Natural killer cell (primary cell): Measurements from ENCODE around the gene CERKL. TPM values are rescaled to one million over a fixed set of nuclear protein-coding genes. Genes with fewer than 3 reads are reported as not detected.

ENCODE experiments used
- ATAC-seq, 3 donors: fragments of 150-1000 bp in 2 of 3; fragments of 200-7000 bp in 1 of 3; cut with Tn5 transposase; 1 replicate in 1 of 3; 2 replicates in 2 of 3; pipeline ENCODE4 v1.10.0; 2021; ENCODE audit warnings: mild to moderate bottlenecking in 2 of 3, moderate library complexity in 2 of 3
- DNase-seq, 2 donors: peaks; one replicate each; pipeline versions ENCODE4 v3.0.0 to v3.0.0-alpha.2; 2013 to 2021; ENCODE audit warnings: mixed read lengths in 1 of 2
- H3K27ac ChIP-seq: one replicate; pipeline ENCODE4 v1.5.1; 2013; ENCODE audit warnings: mild to moderate bottlenecking, low read length
- H3K27me3 ChIP-seq: one replicate; pipeline ENCODE4 v1.6.1; 2013; ENCODE audit warnings: low read length; ENCODE audit not compliant: control insufficient read depth, insufficient read depth
- H3K36me3 ChIP-seq: one replicate; pipeline ENCODE4 v1.6.1; 2013; ENCODE audit warnings: low read length; ENCODE audit not compliant: control insufficient read depth, insufficient read depth
- H3K4me1 ChIP-seq: one replicate; pipeline ENCODE4 v1.6.1; 2013; ENCODE audit warnings: low read length; ENCODE audit not compliant: control insufficient read depth, insufficient read depth
- H3K4me3 ChIP-seq: one replicate; pipeline ENCODE4 v1.5.1; 2013; ENCODE audit warnings: low read length
- H3K9me3 ChIP-seq: one replicate; pipeline ENCODE4 v1.6.1; 2013; ENCODE audit warnings: low read length; ENCODE audit not compliant: control insufficient read depth, insufficient read depth
- H3K27ac Mint-ChIP-seq, 2 donors: one replicate each; pipeline ENCODE4 v1.8.0; 2022; ENCODE audit warnings: mild to moderate bottlenecking in 2 of 2, mixed read lengths in 2 of 2, moderate library complexity in 1 of 2
- H3K27me3 Mint-ChIP-seq, 2 donors: one replicate each; pipeline ENCODE4 v1.8.0; 2022; ENCODE audit warnings: low read depth in 2 of 2, mixed read lengths in 2 of 2
- H3K36me3 Mint-ChIP-seq: one replicate; pipeline ENCODE4 v1.8.0; 2022; ENCODE audit warnings: mixed read lengths
- H3K4me1 Mint-ChIP-seq, 2 donors: one replicate each; pipeline ENCODE4 v1.8.0; 2022; ENCODE audit warnings: mixed read lengths in 2 of 2
- H3K4me3 Mint-ChIP-seq: one replicate; pipeline ENCODE4 v1.8.0; 2022; ENCODE audit warnings: mild to moderate bottlenecking, moderate library complexity, mixed read lengths
- H3K9me3 Mint-ChIP-seq, 2 donors: one replicate each; pipeline ENCODE4 v1.8.0; 2022; ENCODE audit warnings: mixed read lengths in 2 of 2
- WGBS: methylation state at CpG from one replicate; pipeline ENCODE4 v1.1.7; 2013; ENCODE audit warnings: missing lambda C conversion rate; ENCODE audit not compliant: insufficient coverage; 5-methylcytosine and 5-hydroxymethylcytosine counted together
- intact Hi-C: fragments of 100-400 bp; cut with micrococcal nuclease; formaldehyde crosslinking; loops from one replicate; pipeline ENCODE4 v1.14.2; 2022
- total RNA-seq, 4 donors: library from RNA; stranded (reverse); fragments of 120-200 nt in 1 of 4; gene quantifications; one replicate each; pipeline versions ENCODE4 v1.2.3 to v1.2.4, GENCODE V29; 2013 to 2022
- TF ChIP-seq, protein P1 (sequence below): fragments of 200-600 bp; IDR thresholded peaks from one replicate; pipeline ENCODE4 v1.8.0; 2022; ENCODE audit warnings: antibody characterized with exemption

CERKL gene
- total RNA-seq, 3 donors from 2014 or later (not counting 1 experiment from before 2014, with no cell fraction given) = not detected

GRCh38 chr2:181643151-181643550 lies 13.8 kb downstream of the CERKL start:
- Histone ChIP-seq H3K4me3 (no peak overlapping the region), H3K4me1 (no peaks in the 10 kb centered on the region), H3K27me3 (peaks cover 4% of the 10 kb centered on the region), H3K9me3 (no peaks in the 10 kb centered on the region), H3K27ac (no peak overlapping the region), H3K36me3 (no peaks in the 10 kb centered on the region)
- Mint-ChIP-seq H3K27ac (no peak overlapping the region), H3K4me1 (no peaks in the 10 kb centered on the region), H3K9me3 (no peaks in the 10 kb centered on the region), H3K27me3 (peaks cover 33 to 62% of the 10 kb centered on the region in 2 donors), H3K4me3 (no peak overlapping the region), H3K36me3 (no peaks in the 10 kb centered on the region)
- intact Hi-C loops = no loop called here
- no peak for DNase-seq
- ATAC-seq = no peak
- TF ChIP-seq, protein P1, sequence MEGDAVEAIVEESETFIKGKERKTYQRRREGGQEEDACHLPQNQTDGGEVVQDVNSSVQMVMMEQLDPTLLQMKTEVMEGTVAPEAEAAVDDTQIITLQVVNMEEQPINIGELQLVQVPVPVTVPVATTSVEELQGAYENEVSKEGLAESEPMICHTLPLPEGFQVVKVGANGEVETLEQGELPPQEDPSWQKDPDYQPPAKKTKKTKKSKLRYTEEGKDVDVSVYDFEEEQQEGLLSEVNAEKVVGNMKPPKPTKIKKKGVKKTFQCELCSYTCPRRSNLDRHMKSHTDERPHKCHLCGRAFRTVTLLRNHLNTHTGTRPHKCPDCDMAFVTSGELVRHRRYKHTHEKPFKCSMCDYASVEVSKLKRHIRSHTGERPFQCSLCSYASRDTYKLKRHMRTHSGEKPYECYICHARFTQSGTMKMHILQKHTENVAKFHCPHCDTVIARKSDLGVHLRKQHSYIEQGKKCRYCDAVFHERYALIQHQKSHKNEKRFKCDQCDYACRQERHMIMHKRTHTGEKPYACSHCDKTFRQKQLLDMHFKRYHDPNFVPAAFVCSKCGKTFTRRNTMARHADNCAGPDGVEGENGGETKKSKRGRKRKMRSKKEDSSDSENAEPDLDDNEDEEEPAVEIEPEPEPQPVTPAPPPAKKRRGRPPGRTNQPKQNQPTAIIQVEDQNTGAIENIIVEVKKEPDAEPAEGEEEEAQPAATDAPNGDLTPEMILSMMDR = no peak
- 100% methylated on average over 1 of the region's 1 CpG for WGBS

DNA sequence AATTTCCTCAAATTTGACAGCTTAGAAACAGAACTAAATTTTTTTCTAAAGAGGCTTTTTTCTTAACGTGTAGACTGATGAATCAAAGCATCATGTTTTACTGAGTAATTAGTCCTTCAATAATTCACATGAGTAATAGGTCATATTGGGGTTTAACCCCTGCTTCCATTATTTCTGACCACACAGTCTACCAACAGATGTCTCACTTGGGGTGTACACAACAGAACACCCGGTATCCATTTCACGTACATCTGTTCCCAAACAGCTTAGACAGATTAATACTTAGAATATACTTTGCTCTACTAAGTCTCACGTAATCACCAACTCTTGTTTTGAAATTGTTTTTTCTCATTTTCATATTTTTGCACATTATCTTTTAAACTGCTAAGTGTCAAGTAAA lies 14.8 kb downstream of the CERKL start:
- no peaks in the 10 kb centered on the region for H3K36me3 Mint-ChIP-seq
- no peak overlapping the region for H3K27ac Mint-ChIP-seq
- intact Hi-C loops = no loop called here
- no peak overlapping the region for H3K27ac ChIP-seq
- ATAC-seq = no peak
- no peaks in the 10 kb centered on the region for H3K36me3 ChIP-seq
- H3K27me3 Mint-ChIP-seq = peaks cover 25 to 51% of the 10 kb centered on the region in 2 donors
- TF ChIP-seq, protein P1 = no peak
- no peaks in the 10 kb centered on the region for H3K9me3 ChIP-seq
- no peaks in the 10 kb centered on the region for H3K9me3 Mint-ChIP-seq
- no peak overlapping the region for H3K4me3 ChIP-seq
- DNase-seq = no peak
- no peak overlapping the region for H3K4me3 Mint-ChIP-seq
- H3K4me1 Mint-ChIP-seq = no peaks in the 10 kb centered on the region
- H3K27me3 ChIP-seq = peaks cover 3% of the 10 kb centered on the region
- no peaks in the 10 kb centered on the region for H3K4me1 ChIP-seq
- 85% methylated on average over 3 of the region's 4 CpGs for WGBS

DNA sequence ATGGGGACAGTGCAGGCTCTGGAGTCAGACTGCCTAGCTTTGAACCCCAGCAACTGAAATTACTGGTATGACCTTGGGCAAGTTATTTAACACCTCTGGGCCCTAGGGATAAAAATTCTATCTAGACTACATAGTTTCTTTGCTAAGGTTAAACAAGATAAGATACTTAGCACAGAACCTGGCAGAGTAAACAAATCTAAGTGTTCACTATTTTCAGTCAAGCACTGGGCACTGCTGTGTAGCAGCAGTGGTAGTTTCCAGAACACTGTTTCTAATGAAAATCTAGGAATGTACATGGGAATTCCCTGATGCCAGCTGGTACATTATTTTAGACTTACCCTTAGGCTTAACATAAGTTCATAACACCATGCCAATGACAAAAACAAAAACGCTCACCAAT lies 17.2 kb downstream of the CERKL start:
- no peak overlapping the region for H3K27ac Mint-ChIP-seq
- WGBS = 0% methylated on average over 1 of the region's 1 CpG
- Histone ChIP-seq H3K27me3 (no peaks in the 10 kb centered on the region), H3K27ac (no peak overlapping the region), H3K4me1 (no peaks in the 10 kb centered on the region), H3K4me3 (no peak overlapping the region), H3K36me3 (no peaks in the 10 kb centered on the region), H3K9me3 (no peaks in the 10 kb centered on the region)
- no peaks in the 10 kb centered on the region for H3K4me1 Mint-ChIP-seq
- TF ChIP-seq, protein P1 = no peak
- no peak for DNase-seq
- H3K4me3 Mint-ChIP-seq = no peak overlapping the region
- H3K27me3 Mint-ChIP-seq = peaks cover 23 to 31% of the 10 kb centered on the region in 2 donors
- intact Hi-C loops = no loop called here
- H3K9me3 Mint-ChIP-seq = no peaks in the 10 kb centered on the region
- no peak for ATAC-seq
- no peaks in the 10 kb centered on the region for H3K36me3 Mint-ChIP-seq

DNA sequence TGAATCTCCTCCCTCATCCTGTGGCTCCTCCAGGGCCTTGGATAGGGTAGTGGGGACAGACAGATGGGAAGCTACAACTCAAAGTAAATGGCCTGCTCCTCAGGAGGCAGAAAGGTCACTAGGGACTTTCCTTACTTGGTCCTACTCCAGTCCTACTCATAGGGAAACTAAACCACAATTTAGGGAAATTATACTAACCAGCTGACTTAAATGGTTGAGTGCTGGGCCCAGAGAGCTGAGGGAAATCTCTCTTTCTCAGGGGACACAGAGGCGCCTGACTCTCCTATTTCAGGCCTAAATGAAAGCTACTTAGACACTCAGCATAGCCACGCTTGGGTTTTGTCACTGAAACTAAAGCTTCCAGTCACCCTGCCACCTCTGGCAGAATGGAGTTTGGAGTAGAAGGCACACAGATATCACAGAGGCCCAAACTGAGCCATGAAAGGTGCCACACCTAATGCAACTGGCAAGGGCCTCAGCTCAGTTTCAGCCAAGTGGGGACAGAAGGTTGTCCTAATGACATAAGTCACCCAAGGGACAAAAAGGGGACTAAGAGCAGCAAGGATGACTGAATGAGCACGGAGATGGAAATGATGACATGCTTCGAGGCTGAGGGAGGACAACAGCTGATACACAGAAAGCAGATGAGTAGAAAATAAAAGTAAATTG lies 24.0 kb downstream of the CERKL start:
- H3K4me1 Mint-ChIP-seq = no peaks in the 10 kb centered on the region
- H3K4me3 ChIP-seq = no peak overlapping the region
- H3K4me1 ChIP-seq = no peaks in the 10 kb centered on the region
- no peak for ATAC-seq
- TF ChIP-seq, protein P1 = no peak
- no peak overlapping the region for H3K27ac ChIP-seq
- intact Hi-C loops = no loop called here
- no peaks in the 10 kb centered on the region for H3K9me3 Mint-ChIP-seq
- H3K27me3 ChIP-seq = peaks cover 2% of the 10 kb centered on the region
- H3K36me3 ChIP-seq = no peaks in the 10 kb centered on the region
- H3K36me3 Mint-ChIP-seq = no peaks in the 10 kb centered on the region
- 80% methylated on average over 4 of the region's 4 CpGs for WGBS
- no peak for DNase-seq
- H3K9me3 ChIP-seq = no peaks in the 10 kb centered on the region
- no peak overlapping the region for H3K4me3 Mint-ChIP-seq
- peaks cover 11 to 15% of the 10 kb centered on the region in 2 donors for H3K27me3 Mint-ChIP-seq
- no peak overlapping the region for H3K27ac Mint-ChIP-seq
